ENCODE measurements around the gene BCAS1. TPM values are rescaled to one million over a fixed set of nuclear protein-coding genes. Genes with fewer than 3 reads are reported as not detected.

BCAS1 gene, protein sequence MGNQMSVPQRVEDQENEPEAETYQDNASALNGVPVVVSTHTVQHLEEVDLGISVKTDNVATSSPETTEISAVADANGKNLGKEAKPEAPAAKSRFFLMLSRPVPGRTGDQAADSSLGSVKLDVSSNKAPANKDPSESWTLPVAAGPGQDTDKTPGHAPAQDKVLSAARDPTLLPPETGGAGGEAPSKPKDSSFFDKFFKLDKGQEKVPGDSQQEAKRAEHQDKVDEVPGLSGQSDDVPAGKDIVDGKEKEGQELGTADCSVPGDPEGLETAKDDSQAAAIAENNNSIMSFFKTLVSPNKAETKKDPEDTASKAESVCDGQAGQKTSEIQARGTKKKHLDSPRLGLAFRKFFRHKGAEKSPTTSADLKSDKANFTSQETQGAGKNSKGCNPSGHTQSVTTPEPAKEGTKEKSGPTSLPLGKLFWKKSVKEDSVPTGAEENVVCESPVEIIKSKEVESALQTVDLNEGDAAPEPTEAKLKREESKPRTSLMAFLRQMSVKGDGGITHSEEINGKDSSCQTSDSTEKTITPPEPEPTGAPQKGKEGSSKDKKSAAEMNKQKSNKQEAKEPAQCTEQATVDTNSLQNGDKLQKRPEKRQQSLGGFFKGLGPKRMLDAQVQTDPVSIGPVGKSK
- total RNA-seq (2021) (3.9 and 4.0 TPM in 2 replicates), Bru-seq, nascent RNA (percentile 34 among the genes with signal in this experiment), BruChase-seq, experiment 1, labeled RNA remaining after a 2-hour chase (percentile 42 among the genes with signal in this experiment), BruChase-seq, experiment 2, labeled RNA remaining after a 6-hour chase (percentile 29 among the genes with signal in this experiment)
- long read RNA-seq, partial matches to known transcripts = 1 of 6 reads
- long read RNA-seq, other reads (novel, unspliced or antisense) = 3 of 6 reads

DNA sequence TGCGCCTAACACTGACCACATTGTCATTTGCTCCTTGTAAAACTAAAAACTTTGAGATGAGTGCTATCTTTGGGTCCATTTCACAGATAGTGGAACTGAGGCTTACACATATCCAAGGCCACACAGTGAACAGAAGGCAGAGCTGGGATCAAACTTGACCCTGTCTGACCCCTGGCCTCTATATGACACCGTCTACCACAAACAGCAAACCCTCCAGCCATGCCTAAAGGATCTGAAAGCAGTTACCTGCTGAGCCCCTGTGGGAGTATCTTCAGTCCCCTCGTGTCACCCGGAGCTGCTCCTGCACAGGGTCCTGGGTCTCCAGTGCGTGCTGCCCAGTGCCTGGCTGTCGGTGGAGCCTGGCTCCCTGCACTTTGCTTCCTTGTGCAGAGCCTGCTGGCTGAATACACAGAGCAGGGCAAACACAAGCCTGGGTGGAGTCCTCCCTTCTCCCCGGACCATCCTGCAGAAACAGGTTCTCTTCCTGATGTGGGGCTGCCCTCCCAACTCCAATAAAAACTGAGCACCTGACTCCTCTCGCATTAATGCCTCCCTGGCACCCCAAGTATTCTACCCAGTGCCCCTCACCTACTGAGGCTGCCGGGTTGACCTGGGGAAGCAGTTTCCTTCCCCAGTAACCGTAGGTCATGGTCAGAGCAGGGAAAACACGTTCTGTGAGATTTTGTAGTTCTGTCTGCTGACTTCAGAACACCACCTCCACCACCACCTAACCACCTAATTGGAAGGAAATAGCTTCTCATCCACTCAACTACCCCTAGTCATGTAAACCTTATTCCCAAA, at the start of gene BCAS1:
TSS of gene BCAS1 (minus strand) at position 408 of the 801 bp plus-strand sequence. CDS start 11,876 bp downstream, outside the sequence.
- peak within 1 kb of the TSS; percentile 74 for H3K27ac ChIP-seq
- H3K36me3 ChIP-seq (ENCODE audit: low read depth) = no peaks in the 10 kb centered on the region
- POLR2A ChIA-PET (ENCODE audit: unreplicated experiment) = interaction anchor here (0.7 kb wide), 1 partner anchor 36 kb away, joined by 3 read pairs; no protein-coding TSS in a partner anchor
- H3K4me3 ChIP-seq = peak within 1 kb of the TSS; percentile 46; the same call in 1 of the 2 replicates
- TF ChIP-seq, protein P1, sequence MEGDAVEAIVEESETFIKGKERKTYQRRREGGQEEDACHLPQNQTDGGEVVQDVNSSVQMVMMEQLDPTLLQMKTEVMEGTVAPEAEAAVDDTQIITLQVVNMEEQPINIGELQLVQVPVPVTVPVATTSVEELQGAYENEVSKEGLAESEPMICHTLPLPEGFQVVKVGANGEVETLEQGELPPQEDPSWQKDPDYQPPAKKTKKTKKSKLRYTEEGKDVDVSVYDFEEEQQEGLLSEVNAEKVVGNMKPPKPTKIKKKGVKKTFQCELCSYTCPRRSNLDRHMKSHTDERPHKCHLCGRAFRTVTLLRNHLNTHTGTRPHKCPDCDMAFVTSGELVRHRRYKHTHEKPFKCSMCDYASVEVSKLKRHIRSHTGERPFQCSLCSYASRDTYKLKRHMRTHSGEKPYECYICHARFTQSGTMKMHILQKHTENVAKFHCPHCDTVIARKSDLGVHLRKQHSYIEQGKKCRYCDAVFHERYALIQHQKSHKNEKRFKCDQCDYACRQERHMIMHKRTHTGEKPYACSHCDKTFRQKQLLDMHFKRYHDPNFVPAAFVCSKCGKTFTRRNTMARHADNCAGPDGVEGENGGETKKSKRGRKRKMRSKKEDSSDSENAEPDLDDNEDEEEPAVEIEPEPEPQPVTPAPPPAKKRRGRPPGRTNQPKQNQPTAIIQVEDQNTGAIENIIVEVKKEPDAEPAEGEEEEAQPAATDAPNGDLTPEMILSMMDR (conservative IDR thresholded peaks at IDR 0.05) = no peak
- peaks cover 19% of the 10 kb centered on the region; the same call in 1 of the 2 replicates for H3F3A ChIP-seq (ENCODE audit: insufficient read depth, low read depth)
- peak within 1 kb of the TSS; percentile 77 for H3K4me2 ChIP-seq
- CTCF ChIA-PET = no interaction called here
- DNase-seq = peak; percentile 59 to 94
- no peaks in the 10 kb centered on the region for H3K27me3 ChIP-seq (ENCODE audit: insufficient read depth, low read depth)
- H3K9me2 ChIP-seq (ENCODE audit: insufficient read depth) = no peaks in the 10 kb centered on the region
- H3K4me1 ChIP-seq (replicated peaks; ENCODE audit: insufficient read depth) = peaks cover 51% of the 10 kb centered on the region
- BruUV-seq (replicated peaks) = no TSS peak
- no peaks in the 10 kb centered on the region for H3K79me2 ChIP-seq (ENCODE audit: low read depth)
- H3K9me3 ChIP-seq (ENCODE audit: insufficient read depth, low read depth) = no peaks in the 10 kb centered on the region
- no peaks in the 10 kb centered on the region for H4K20me1 ChIP-seq (ENCODE audit: insufficient read depth)
- peak within 1 kb of the TSS; percentile 70 for H2AFZ ChIP-seq
- intact Hi-C loops (cut with micrococcal nuclease; ENCODE audit: unreplicated experiment) = no loop called here

DNA sequence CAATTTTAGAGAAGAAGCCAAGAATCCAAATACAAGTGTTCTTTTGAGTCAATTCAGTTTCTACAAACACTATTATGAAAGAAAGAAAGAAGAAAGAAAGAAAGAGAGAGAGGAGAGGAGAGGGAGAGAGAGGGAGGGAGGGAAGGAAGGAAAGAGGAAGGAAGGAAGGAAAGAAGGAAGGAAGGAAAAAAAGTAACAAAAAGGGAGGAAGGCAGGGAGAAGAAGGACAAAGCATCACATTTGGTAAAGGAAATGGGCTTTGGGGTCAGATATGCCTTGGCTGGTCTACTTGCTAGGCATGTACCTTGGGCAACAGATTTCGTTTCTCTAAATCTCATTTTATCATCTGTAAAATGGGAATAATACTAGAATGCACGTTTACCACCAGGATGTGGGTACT, 49.4 kb upstream of the BCAS1 start:
- Histone ChIP-seq H3K27ac (peak overlapping the region; percentile 99; the same call in 1 of the 2 replicates), H4K20me1 (ENCODE audit: insufficient read depth) (no peaks in the 10 kb centered on the region), H2AFZ (no peak overlapping the region), H3K4me2 (no peak overlapping the region), H3K27me3 (ENCODE audit: insufficient read depth, low read depth) (no peaks in the 10 kb centered on the region), H3F3A (ENCODE audit: insufficient read depth, low read depth) (peaks cover 62% of the 10 kb centered on the region), H3K36me3 (ENCODE audit: low read depth) (no peaks in the 10 kb centered on the region), H3K4me1 (replicated peaks; ENCODE audit: insufficient read depth) (peaks cover 75% of the 10 kb centered on the region), H3K79me2 (ENCODE audit: low read depth) (no peaks in the 10 kb centered on the region), H3K9me2 (ENCODE audit: insufficient read depth) (0 out of 2 replicates have a peak, but pooled peaks cover 3% of the 10 kb centered on the region), H3K4me3 (no peak overlapping the region), H3K9me3 (ENCODE audit: insufficient read depth, low read depth) (no peaks in the 10 kb centered on the region)
- intact Hi-C loops (cut with micrococcal nuclease; ENCODE audit: unreplicated experiment) = loop anchor here (5.0 kb wide), 2 partner anchors 138 to 382 kb away; no protein-coding TSS in a partner anchor
- BruUV-seq (replicated peaks) = no TSS peak
- no peak for DNase-seq
- TF ChIP-seq, protein P1 (conservative IDR thresholded peaks at IDR 0.05) = no peak
- no peak for TF ChIP-seq EZH2 (IDR thresholded peaks at IDR 0.05; ENCODE audit: low read depth)
- ChIA-PET POLR2A (ENCODE audit: unreplicated experiment) (no interaction called here), CTCF (no interaction called here)
